GM10266 (cell line): ENCODE measurements around the gene ATXN1.

Source experiments
- DNase-seq: peaks from one replicate; pipeline ENCODE4 v3.0.0; 2012; ENCODE audit errors: extremely low spot score
- TF ChIP-seq, protein P1 (sequence below): IDR thresholded peaks from 2 replicates; pipeline ENCODE4 v1.5.1; 2012; ENCODE audit warnings: mild to moderate bottlenecking, low read depth; ENCODE audit not compliant: control insufficient read depth, insufficient read depth; ENCODE audit errors: missing control alignments

ATXN1 gene

DNA sequence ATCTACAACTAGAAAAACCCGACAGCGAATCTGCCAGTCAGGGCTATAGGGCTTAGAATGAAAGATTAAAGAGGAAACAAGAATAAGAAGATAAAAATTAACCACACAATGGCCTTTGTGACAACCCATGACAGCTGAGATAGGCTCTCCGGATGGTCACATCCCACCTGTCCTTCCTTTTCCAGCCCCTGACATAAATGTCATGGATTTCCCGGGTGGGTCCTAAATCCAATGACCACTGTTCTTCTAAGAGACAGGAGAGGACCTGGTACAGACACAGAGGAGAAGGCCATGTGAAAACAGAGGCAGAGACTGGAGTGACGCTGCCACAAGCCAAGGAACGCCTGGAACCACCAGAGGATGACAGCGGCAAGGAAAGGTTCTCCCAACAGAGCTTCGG, 41.8 kb downstream of the ATXN1 start:
- no peak for DNase-seq
- TF ChIP-seq, protein P1, sequence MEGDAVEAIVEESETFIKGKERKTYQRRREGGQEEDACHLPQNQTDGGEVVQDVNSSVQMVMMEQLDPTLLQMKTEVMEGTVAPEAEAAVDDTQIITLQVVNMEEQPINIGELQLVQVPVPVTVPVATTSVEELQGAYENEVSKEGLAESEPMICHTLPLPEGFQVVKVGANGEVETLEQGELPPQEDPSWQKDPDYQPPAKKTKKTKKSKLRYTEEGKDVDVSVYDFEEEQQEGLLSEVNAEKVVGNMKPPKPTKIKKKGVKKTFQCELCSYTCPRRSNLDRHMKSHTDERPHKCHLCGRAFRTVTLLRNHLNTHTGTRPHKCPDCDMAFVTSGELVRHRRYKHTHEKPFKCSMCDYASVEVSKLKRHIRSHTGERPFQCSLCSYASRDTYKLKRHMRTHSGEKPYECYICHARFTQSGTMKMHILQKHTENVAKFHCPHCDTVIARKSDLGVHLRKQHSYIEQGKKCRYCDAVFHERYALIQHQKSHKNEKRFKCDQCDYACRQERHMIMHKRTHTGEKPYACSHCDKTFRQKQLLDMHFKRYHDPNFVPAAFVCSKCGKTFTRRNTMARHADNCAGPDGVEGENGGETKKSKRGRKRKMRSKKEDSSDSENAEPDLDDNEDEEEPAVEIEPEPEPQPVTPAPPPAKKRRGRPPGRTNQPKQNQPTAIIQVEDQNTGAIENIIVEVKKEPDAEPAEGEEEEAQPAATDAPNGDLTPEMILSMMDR, result no peak

DNA sequence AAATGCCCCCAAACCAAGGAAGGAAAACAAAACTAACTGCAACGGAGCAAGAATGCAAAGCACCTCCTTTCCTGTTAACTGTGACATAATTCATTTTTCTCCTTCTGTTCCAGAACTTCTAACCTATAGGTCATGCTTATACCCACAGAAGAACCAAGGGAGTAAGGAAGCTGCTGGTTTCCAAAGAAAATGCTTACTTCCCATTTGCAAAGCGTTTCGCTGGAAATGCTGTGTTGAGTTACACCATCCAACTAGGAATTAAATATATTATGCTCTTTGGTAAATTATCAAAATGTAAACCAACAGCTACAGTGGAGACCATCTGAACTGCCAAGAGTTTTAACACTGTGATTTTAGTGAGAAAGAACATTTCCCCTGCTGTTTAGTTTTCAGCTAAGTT, 42.9 kb downstream of the ATXN1 start:
- TF ChIP-seq, protein P1, result no peak
- no peak for DNase-seq

DNA sequence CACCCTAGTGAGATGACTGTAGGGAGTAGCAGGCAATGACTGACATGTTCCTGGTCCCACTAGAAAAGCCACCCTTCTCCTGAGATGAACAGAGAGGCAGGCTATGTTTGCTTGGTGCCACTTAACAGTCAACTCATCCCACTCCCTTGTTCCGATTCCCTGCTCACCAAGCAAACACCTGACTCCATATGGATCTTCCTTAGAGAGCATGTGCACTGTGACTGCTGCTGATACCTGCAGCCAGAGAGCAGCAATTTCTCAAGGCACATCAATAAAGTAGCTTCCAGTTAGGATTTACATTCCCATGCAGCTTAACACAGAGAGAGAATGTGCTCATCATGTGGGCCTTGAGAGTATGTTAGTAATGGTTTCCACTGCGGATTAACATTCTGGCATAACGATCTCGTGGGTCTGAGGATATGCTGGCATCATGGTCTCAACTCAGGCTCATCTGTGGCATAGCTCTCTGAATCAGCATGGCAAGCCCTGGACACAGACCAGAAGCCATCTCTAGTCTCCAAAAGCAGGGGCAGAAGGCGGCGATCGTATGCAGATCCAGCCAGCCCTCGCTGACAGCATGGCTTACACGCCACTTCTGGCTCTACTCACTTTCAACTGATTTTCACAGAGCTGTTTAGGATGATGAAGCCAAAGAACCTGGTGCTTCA, 43.9 kb downstream of the ATXN1 start:
- TF ChIP-seq, protein P1, result no peak
- DNase-seq, result no peak

DNA sequence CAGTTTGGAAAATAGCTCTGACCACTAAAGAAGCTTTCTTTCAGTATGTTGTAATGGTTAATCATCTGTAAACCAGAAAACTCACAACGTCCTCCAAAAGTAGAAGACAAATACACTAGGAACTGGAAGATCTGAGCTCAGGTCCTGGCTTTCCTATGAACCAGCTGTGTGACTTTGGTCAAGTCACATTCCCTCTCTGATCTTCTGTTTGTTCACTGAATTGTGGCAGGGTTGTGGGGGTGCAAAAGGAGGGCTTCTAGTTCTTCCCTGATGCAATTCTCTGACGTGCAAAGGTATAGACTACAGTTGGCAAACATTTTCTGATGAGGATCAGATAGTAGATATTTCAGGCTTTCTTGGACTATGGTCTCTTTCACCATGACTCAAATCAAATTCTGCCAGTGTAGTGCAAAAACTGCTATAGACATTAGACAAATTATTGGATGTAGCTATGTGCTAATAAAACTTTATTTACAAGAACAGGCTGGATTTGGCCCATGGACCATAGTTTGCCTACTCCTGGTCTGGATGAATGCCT, 44.9 kb downstream of the ATXN1 start:
- no peak for DNase-seq
- TF ChIP-seq, protein P1, result no peak

DNA sequence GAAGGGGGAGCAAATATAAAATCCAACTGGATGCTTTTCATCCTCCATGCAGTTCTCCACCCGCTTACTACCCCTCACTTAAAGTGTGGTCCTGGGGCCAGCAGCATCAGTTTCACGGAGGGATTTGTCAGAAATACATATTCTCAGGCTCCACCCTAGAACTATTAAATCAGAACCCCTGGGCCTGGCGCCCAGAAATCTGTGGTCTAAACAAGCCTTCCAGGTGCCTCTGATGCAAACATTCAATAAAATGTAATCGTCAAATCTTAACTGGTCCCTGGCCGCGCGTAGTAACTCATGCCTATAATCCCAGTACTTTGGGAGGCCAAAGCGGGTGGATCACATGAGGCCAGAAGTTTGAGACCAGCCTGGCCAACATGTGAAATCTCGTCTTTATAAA, 47.7 kb downstream of the ATXN1 start:
- DNase-seq, result no peak
- TF ChIP-seq, protein P1, result no peak

DNA sequence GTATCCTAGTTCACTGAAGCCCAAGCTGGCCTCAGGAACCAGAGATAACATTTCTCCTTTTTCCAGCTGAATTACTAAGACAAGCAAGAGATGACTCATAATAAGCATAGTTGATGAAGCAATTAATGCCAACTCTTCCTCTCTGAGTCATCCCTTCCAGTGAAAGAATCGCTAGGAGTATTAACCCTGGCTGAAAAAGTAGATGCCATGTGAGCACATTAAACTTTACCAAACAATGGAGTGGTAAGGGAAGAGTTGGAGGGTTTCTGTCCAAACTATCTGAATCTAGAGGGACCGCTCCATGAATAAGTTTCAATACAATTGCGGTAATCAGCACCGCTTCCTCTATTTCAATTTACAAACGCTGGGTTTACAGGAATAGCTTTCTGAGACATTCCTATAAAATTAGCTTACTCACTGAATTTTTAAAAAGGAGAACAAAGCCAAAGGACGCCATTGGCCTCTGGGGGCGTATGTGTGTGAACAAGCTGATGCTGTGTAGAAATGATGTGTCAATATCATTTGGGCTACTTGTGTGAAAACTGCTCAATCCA, 48.3 kb downstream of the ATXN1 start:
- TF ChIP-seq, protein P1, result peak; percentile 40
- DNase-seq, result no peak

DNA sequence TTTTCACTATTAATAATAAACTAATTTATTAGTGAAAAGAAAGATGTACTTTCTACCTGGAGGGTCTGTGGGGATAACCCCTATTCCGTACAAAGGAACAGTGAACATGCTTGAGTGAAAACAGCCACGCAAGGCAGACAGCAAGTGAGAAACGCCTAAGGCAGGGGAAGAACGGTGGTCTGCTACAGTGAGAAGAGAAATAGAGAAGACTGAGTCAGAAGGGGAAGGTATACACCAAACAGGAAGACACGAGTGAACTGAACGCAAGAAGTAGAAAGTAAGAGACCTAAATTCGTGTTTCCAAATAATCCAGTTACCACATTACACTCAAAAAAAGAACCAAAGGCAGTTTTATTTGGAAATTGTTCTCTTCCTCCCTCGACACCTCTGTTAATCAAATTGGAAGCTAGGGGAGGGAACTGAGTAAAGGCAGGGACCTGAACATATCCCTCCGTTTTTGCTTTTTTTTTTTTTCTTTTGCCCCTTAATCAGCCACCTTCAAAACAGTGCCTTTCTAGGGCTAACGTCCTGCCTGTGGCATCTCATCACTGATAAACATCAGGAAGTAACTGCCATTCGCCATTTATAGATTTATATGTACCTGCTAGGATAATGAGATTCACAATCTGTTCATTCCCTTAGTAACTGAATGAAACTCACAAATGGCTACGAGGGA, 48.9 kb downstream of the ATXN1 start:
- no peak for DNase-seq
- TF ChIP-seq, protein P1, result no peak
